Coronary artery (tissue), 2 donors: Measurements from ENCODE around the gene KCNMB2.
"Not testable (repeated sequence)": the region's sequence is repeated elsewhere in the genome, so short reads cannot be mapped to it uniquely, and the experiment has no call there.

Experiments used
- DNase-seq: peaks from one replicate; pipeline ENCODE4 v3.0.0-alpha.2; 2017; ENCODE audit warnings: low spot score
- H3K27ac ChIP-seq, 2 donors: fragments of 200-600 bp; sonication (generic); one replicate each; pipeline ENCODE4 v1.5.1; 2016 to 2019
- H3K4me3 ChIP-seq: fragments of 200-600 bp; sonication (generic); 2 replicates; pipeline ENCODE4 v1.5.1; 2016; ENCODE audit warnings: mild to moderate bottlenecking, moderate library complexity
- TF ChIP-seq, protein P1 (sequence below): fragments of 200-600 bp; sonication (generic); IDR thresholded peaks from one replicate; pipeline ENCODE4 v1.5.1; 2019; ENCODE audit warnings: antibody characterized with exemption

Gene KCNMB2

DNA sequence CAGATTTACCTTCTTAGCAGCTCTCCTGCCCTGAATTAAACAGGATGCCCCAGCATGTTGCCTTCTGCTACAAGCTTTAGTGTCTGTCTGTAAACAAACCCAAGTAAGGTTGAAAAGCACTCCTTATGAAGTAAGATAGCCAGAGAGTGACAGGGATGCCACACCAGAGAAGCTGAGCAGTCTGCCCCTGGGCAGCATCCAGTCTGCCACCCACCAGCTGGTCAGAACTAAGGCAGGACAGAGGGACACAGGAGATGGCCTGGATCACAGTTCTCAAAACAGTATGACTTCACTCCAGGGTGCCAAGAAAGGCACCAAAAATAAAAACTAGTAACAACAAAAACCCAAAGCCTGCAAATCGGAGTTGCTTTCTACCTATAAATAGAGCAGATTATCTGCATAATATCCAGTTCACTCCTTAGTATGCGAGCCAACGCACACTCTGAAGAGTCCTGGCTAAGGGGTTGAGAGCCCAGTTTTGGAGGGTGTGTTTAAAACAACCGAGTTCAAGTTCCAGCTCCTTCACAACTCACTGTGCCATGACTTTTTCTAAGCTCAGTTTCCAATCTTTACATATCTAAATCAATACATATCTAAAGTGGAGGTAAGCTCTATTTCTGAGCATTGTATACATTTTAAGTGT is 198.9 kb downstream of the KCNMB2 start:
- DNase-seq = no peak
- Histone ChIP-seq H3K27ac (no peak overlapping the region), H3K4me3 (no peak overlapping the region)
- TF ChIP-seq, protein P1, sequence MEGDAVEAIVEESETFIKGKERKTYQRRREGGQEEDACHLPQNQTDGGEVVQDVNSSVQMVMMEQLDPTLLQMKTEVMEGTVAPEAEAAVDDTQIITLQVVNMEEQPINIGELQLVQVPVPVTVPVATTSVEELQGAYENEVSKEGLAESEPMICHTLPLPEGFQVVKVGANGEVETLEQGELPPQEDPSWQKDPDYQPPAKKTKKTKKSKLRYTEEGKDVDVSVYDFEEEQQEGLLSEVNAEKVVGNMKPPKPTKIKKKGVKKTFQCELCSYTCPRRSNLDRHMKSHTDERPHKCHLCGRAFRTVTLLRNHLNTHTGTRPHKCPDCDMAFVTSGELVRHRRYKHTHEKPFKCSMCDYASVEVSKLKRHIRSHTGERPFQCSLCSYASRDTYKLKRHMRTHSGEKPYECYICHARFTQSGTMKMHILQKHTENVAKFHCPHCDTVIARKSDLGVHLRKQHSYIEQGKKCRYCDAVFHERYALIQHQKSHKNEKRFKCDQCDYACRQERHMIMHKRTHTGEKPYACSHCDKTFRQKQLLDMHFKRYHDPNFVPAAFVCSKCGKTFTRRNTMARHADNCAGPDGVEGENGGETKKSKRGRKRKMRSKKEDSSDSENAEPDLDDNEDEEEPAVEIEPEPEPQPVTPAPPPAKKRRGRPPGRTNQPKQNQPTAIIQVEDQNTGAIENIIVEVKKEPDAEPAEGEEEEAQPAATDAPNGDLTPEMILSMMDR = no peak

DNA sequence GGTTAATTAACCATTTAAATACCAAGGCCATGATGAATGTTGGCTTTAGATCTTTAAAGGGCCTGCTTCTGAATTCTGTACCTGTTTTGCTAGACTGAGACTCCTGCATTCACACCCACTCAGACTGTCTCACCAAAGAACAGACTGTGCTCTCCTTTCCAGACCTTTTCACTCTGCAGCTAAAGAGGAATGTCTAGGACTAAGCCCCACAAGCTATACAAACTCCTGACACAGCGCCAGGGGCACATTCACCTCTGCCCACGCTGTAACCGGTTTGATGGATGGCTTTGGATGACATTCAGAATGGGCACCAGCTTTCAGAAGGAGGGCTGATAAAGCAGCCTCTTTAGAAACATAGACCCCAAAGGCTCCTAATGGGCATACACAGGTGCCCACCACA is 200.1 kb downstream of the KCNMB2 start:
- H3K27ac ChIP-seq = no peak overlapping the region
- DNase-seq = no peak
- TF ChIP-seq, protein P1 = no peak
- no peak overlapping the region for H3K4me3 ChIP-seq

DNA sequence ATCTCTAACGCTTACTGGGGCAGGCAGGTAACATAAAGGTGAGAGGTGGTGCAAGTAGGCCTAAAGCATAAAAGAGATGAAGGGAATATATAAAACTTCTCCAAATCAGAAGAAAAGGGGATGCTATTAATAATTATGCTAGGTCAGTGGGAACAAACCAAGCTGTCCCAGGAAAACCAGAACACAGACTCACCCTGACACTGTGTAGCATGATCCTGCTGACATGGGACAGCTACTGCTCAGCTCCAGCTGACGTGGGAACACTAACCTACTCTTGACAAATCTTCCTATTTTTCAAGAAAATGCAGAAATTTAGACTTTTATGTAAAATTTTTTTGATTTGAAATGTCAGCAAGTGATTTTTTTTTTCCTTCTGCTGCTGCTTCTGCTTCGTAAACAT is 203.5 kb downstream of the KCNMB2 start:
- DNase-seq = no peak
- TF ChIP-seq, protein P1 = no peak
- Histone ChIP-seq H3K4me3 (no peak overlapping the region), H3K27ac (no peak overlapping the region)

DNA sequence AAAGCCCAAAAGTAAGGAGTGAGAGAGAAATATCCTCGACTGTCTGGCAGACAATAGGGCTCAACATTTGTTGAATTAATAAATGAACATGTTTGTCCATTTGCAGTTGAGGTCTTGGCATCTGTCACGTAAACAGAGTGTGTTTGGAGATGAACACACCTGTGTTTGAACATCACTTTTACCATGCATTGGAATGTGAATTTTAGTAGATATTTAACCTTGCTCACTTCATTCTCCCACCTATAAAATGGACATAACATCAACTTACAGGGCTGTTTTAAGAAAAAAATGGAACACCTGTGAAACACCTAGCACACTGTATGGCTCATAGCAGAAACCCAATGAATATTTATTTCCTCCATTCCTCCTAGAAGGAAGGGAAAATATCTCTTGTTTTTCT is 204.8 kb downstream of the KCNMB2 start:
- Histone ChIP-seq H3K4me3 (no peak overlapping the region), H3K27ac (no peak overlapping the region)
- TF ChIP-seq, protein P1 = no peak
- no peak for DNase-seq

DNA sequence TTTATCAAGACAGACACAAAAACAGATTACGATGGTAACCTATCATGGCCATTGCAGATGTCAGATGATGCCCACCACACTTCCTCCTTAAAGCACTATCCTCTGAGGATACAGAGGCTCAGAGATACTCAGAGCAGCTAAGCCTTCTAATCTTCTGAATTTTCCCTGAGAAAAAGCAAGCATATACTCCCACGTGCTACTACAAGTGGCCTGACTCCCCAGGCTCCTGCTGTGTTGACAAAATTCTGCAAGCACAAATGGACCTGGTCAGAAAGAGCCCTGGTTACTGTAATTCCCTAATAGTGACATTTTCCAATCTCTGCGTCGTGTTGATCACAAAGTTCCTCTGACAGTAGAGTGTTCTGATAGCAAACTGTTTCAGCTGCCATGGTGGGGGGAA is 207.1 kb downstream of the KCNMB2 start:
- TF ChIP-seq, protein P1 = no peak
- DNase-seq = no peak
- Histone ChIP-seq H3K27ac (no peak overlapping the region), H3K4me3 (no peak overlapping the region)

DNA sequence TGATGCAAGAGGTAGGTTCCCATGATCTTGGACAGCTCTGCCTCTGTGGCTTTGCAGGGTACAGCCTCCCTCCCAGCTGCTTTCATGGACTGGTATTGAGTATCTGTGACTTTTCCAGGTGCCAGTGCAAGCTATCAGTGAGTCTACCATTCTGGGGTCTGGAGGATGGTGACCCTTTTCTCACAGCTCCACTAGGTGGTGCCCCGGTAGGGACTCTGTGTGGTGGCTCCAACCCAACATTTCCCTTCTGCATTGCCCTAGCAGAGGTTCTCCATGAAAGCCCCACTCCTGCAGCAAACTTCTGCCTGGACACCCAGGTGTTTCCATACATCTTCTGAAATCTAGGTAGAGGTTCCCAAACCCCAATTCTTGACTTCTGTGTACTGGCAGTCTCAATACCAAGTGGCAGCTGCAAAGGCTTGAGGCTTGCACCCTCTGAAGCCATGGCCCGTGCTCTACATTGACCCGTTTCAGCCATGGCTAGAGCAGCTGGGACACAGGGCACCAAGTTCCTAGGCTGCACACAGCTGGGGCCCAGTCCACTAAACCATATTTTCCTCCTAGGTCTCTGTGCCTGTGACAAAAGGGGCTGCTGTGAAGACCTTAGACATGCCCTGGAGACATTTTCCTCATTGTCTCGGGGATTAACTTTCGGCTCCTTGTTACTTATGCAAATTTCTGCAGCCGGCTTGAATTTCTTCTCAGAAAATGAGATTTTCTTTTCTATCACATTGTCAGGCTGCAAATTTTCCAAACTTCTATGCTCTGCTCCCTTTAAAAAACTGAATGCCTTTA is 209.8 kb downstream of the KCNMB2 start:
- H3K4me3 ChIP-seq, DNase-seq: not testable (repeated sequence)

DNA sequence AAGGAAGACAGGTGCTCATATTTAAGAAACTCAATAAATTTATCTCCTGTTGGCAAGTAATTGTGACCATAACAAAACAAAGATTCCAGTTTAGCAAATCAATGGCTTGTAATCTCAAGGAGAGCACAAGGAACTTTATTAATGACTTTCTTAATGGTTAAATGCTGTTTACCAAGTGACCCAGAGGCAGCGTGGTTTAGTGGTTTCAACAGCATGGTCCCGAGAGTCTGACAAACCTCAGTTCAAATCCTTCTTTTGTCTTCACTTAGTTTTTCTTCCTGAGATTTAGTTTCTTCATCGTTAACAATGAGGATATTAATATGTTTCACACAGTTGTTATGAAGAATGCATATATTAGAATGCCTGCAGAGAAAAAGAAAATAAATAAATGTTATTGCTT is 212.6 kb downstream of the KCNMB2 start:
- Histone ChIP-seq H3K27ac (no peak overlapping the region), H3K4me3 (no peak overlapping the region)
- DNase-seq = no peak
- TF ChIP-seq, protein P1 = no peak

More for the DNA sequence above, 209.8 kb downstream of the KCNMB2 start:
- not testable (repeated sequence) for H3K27ac ChIP-seq
